Dedifferentiated amniotic fluid mesenchymal stem cell (primary cell): ENCODE measurements around the gene GNB1L.

Experiments
- DNase-seq: peaks from one replicate; pipeline ENCODE4 v3.0.0-alpha.2; 2016; ENCODE audit errors: extremely low spot score

Gene GNB1L

GRCh38 chr22:19733755-19734154 is 120.9 kb downstream of the GNB1L start:
- no peak for DNase-seq
